Cardiac muscle cell (in vitro differentiated cells and primary cell): ENCODE measurements around the gene CKB. TPM values are rescaled to one million over a fixed set of nuclear protein-coding genes. Genes with fewer than 3 reads are reported as not detected.
A peak's percentile ranks its signal among the peaks of the same experiment; 100 is the strongest.

ENCODE experiments used
- DNase-seq, 2 donors: peaks; one replicate each; pipeline versions ENCODE4 v3.0.0 to v3.0.0-alpha.2; 2010 to 2017; ENCODE audit warnings: low read depth in 1 of 2, low spot score in 1 of 2
- H3K27ac ChIP-seq: fragments of 200-600 bp; sonication (generic); 2 replicates; pipeline ENCODE4 v1.5.1; 2016
- H3K27me3 ChIP-seq: fragments of 200-600 bp; sonication (generic); 2 replicates; pipeline ENCODE4 v1.6.0; 2016; ENCODE audit warnings: control low read depth
- H3K36me3 ChIP-seq: fragments of 200-600 bp; sonication (generic); 2 replicates; pipeline ENCODE4 v1.5.1; 2016; ENCODE audit warnings: control low read depth
- H3K4me1 ChIP-seq: fragments of 200-600 bp; sonication (generic); 2 replicates; pipeline ENCODE4 v1.8.1; 2017; ENCODE audit warnings: low read depth, mild to moderate bottlenecking, mixed run types
- H3K4me3 ChIP-seq: fragments of 200-600 bp; sonication (generic); 2 replicates; pipeline ENCODE4 v1.5.1; 2016; ENCODE audit warnings: mild to moderate bottlenecking
- H3K9me3 ChIP-seq: fragments of 200-600 bp; sonication (generic); 2 replicates; pipeline ENCODE4 v1.5.1; 2017; ENCODE audit warnings: low read depth, mild to moderate bottlenecking, control low read depth
- polyA plus RNA-seq: library from polyadenylated mRNA; unstranded; fragments of >200 nt; fragmentation: Nextera tagmentation; extraction: Ambion mirVana; gene quantifications from 2 replicates; pipeline ENCODE4 v1.2.1, GENCODE V29; 2016
- total RNA-seq: library from RNA; depleted of rRNA; stranded (reverse); fragments of >200 nt; gene quantifications from 2 replicates; pipeline ENCODE4 v1.2.3, GENCODE V29; 2016
- TF ChIP-seq, protein P1 (sequence below): IDR thresholded peaks from 2 replicates; pipeline ENCODE4 v1.5.1; 2012; ENCODE audit warnings: low read depth, mild to moderate bottlenecking, low read length

CKB gene
- total and polyA plus RNA-seq, 2 experiments from 2014 or later: 169 to 327 TPM

- H3K27me3 ChIP-seq: no peaks in the 10 kb centered on the region
- H3K4me1 ChIP-seq: peaks cover 25% of the 10 kb centered on the region
- H3K9me3 ChIP-seq: no peaks in the 10 kb centered on the region
- TF ChIP-seq, protein P1, sequence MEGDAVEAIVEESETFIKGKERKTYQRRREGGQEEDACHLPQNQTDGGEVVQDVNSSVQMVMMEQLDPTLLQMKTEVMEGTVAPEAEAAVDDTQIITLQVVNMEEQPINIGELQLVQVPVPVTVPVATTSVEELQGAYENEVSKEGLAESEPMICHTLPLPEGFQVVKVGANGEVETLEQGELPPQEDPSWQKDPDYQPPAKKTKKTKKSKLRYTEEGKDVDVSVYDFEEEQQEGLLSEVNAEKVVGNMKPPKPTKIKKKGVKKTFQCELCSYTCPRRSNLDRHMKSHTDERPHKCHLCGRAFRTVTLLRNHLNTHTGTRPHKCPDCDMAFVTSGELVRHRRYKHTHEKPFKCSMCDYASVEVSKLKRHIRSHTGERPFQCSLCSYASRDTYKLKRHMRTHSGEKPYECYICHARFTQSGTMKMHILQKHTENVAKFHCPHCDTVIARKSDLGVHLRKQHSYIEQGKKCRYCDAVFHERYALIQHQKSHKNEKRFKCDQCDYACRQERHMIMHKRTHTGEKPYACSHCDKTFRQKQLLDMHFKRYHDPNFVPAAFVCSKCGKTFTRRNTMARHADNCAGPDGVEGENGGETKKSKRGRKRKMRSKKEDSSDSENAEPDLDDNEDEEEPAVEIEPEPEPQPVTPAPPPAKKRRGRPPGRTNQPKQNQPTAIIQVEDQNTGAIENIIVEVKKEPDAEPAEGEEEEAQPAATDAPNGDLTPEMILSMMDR: no peak
- DNase-seq: peak in 1 of 2 donors; percentile 34
- H3K36me3 ChIP-seq: peaks cover 21% of the 10 kb centered on the region
- H3K27ac ChIP-seq: no peak overlapping the region
- H3K4me3 ChIP-seq: no peak overlapping the region
Observed at GRCh38 chr14:103558071-103558882, 35.6 kb upstream of the CKB start.

DNA sequence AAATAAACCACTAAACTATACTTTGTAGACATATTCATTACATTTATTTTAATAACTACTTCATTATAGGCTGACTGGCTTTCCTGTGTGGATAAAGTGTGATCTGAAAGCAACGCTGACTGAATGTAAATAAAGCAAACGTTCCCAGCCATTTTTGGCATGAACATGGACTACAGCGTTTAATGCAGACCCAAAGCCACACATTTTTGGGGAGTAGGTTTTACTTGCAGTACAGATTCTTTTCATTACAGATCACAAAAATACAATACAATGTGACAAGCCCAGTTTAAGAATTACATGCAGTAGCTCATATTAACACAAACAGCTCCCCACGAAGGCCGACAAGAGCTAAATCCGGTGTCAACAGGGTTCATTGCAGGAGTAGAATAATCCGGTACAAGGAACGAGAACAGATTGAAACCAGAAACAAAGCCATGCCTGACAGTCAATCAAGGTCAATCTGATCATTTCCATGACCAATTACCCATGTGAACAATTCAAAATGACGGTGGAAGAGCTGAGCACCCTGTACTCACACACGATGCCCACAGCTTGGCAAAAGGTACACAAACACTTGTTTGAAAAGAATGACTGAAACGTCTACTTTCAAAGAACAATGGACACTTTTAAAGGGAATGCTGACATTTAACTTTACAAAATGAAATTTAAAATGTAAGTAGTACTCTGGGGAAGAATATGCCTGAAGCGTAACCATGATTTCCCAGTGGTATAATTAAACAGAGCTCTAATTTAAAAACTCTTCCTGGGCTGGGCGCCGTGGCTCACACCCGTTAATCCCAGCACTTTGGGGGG, 34.5 kb upstream of the CKB start:
- Histone ChIP-seq H3K36me3 (peaks cover 21% of the 10 kb centered on the region), H3K9me3 (no peaks in the 10 kb centered on the region), H3K4me3 (no peak overlapping the region), H3K4me1 (peaks cover 25% of the 10 kb centered on the region), H3K27me3 (no peaks in the 10 kb centered on the region), H3K27ac (peak overlapping the region; percentile 64)
- TF ChIP-seq, protein P1: no peak
- no peak for DNase-seq

DNA sequence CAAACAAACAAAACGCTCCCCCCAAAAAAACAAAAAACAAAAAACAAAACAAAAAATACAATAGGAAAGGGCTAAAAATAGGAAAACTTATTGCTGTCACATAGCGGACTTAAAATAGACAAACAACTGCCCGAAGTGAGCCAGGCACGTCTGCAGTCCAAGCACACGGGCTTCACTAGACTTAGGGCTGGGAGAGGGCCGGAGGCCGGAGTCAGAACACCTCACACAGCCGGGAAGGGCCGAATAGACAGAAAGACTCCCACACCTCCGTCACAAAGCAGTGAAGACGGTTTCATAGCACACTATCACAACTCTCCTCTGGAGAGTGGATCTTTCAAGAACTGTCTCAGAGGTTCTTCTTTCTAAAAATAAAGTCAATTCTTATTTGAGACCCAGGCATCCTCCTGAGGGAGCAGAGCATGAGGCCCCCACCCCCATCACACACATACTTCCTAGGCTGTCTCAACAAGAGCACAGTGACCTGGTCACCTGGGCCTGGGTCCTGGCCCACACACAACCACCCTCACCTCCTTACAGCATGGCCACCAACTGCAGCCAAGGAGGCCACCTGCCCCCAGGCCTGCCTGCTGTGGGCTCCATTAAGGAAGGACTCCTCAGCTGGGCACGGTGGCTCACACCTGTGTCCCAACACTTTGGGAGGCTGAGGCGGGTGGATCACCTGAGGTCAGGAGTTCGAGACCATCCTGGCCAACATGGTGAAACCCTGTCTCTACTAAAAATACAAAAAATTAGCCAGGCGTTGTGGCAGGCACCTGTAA, 33.1 kb upstream of the CKB start:
- Histone ChIP-seq H3K4me1 (peaks cover 19% of the 10 kb centered on the region), H3K36me3 (peaks cover 21% of the 10 kb centered on the region), H3K27ac (peak overlapping the region; percentile 79), H3K9me3 (no peaks in the 10 kb centered on the region), H3K4me3 (no peak overlapping the region), H3K27me3 (no peaks in the 10 kb centered on the region)
- TF ChIP-seq, protein P1: no peak
- peak in 1 of 2 donors; percentile 28 for DNase-seq

GRCh38 chr14:103552846-103553210, 30.2 kb upstream of the CKB start:
- Histone ChIP-seq H3K27me3 (no peaks in the 10 kb centered on the region), H3K36me3 (no peaks in the 10 kb centered on the region), H3K4me1 (peaks cover 18% of the 10 kb centered on the region), H3K4me3 (no peak overlapping the region), H3K27ac (no peak overlapping the region), H3K9me3 (no peaks in the 10 kb centered on the region)
- DNase-seq: no peak
- TF ChIP-seq, protein P1: no peak
